Neural cell (in vitro differentiated cells): ENCODE data around the gene USP3. TPM values are rescaled to one million over a fixed set of nuclear protein-coding genes. Genes with fewer than 3 reads are reported as not detected.

Experiments
- H2AFZ ChIP-seq: fragments of 200-600, 300-800 bp; sonication (generic), shearing (Covaris generic); 2 replicates; pipeline ENCODE4 v1.6.0; 2014; ENCODE audit warnings: low read depth, mild to moderate bottlenecking, antibody characterized with exemption, low read length, moderate library complexity
- H3F3A ChIP-seq: fragments of 200-600 bp; shearing (Covaris generic); 2 replicates; pipeline ENCODE4 v1.6.1; 2016; ENCODE audit warnings: mild to moderate bottlenecking, moderate library complexity, mixed read lengths, antibody characterized with exemption, low read length; ENCODE audit not compliant: insufficient read depth, poor library complexity, severe bottlenecking
- H3K27ac ChIP-seq: fragments of 200-600, 300-800 bp; sonication (generic), shearing (Covaris generic); 2 replicates; pipeline ENCODE4 v1.5.1; 2014; ENCODE audit warnings: mild to moderate bottlenecking, low read length, moderate library complexity
- H3K27me3 ChIP-seq: fragments of 300-800, 200-600 bp; sonication (generic), shearing (Covaris generic); 2 replicates; pipeline ENCODE4 v1.6.0; 2014; ENCODE audit warnings: mild to moderate bottlenecking, low read depth, low read length, moderate library complexity; ENCODE audit not compliant: insufficient read depth
- H3K36me3 ChIP-seq: fragments of 300-800, 200-600 bp; sonication (generic), shearing (Covaris generic); 2 replicates; pipeline ENCODE4 v1.5.1; 2014; ENCODE audit warnings: mild to moderate bottlenecking, antibody characterized with exemption, low read length, moderate library complexity; ENCODE audit not compliant: insufficient read depth
- H3K4me2 ChIP-seq: fragments of 300-800, 200-600 bp; sonication (generic), shearing (Covaris generic); 2 replicates; pipeline ENCODE4 v1.6.0; 2014; ENCODE audit warnings: mild to moderate bottlenecking, low read length
- H3K4me3 ChIP-seq: fragments of 300-800, 200-600 bp; sonication (generic), shearing (Covaris generic); 2 replicates; pipeline ENCODE4 v1.5.1; 2014; ENCODE audit warnings: mild to moderate bottlenecking, low read length, moderate library complexity
- H3K79me2 ChIP-seq: fragments of 200-600 bp; shearing (Covaris generic); replicated peaks from 2 replicates; pipeline ENCODE4 v1.6.0; 2014; ENCODE audit warnings: mild to moderate bottlenecking, low read length, moderate library complexity; ENCODE audit not compliant: insufficient read depth
- H3K9ac ChIP-seq: fragments of 300-800, 200-600 bp; sonication (generic), shearing (Covaris generic); 2 replicates; pipeline ENCODE4 v1.6.1; 2016; ENCODE audit warnings: mild to moderate bottlenecking, low read length, mixed read lengths
- H3K9me2 ChIP-seq: fragments of 200-600 bp; shearing (Covaris generic); 2 replicates; pipeline ENCODE4 v1.6.1; 2016; ENCODE audit warnings: mild to moderate bottlenecking, low read length, mixed read lengths; ENCODE audit not compliant: insufficient read depth
- H3K9me3 ChIP-seq: fragments of 200-600, 300-800 bp; sonication (generic), shearing (Covaris generic); 2 replicates; pipeline ENCODE4 v1.6.1; 2016; ENCODE audit warnings: mild to moderate bottlenecking, mixed run types, low read length, moderate library complexity, mixed read lengths
- H4K20me1 ChIP-seq: fragments of 200-600 bp; shearing (Covaris generic); 2 replicates; pipeline ENCODE4 v1.6.1; 2016; ENCODE audit warnings: mild to moderate bottlenecking, mixed run types; ENCODE audit not compliant: insufficient read depth
- CTCF ChIP-seq: fragments of 450-650 bp; IDR thresholded peaks from 2 replicates; pipeline ENCODE4 v1.5.1; 2014; ENCODE audit warnings: antibody characterized with exemption, mild to moderate bottlenecking, moderate library complexity; ENCODE audit not compliant: poor library complexity, severe bottlenecking
- EP300 ChIP-seq: fragments of 450-650 bp; conservative IDR thresholded peaks from 2 replicates; pipeline ENCODE4 v1.6.1; 2014; ENCODE audit warnings: antibody characterized with exemption, mild to moderate bottlenecking, moderate library complexity; ENCODE audit not compliant: poor library complexity, severe bottlenecking
- EZH2 ChIP-seq: fragments of 200-600, 300-800 bp; shearing (Covaris generic), sonication (generic); IDR thresholded peaks from 2 replicates; pipeline ENCODE4 v1.6.1; 2014; ENCODE audit warnings: antibody characterized with exemption, low read length, borderline replicate concordance, mild to moderate bottlenecking; ENCODE audit not compliant: insufficient read depth, poor library complexity, severe bottlenecking
- MXI1 ChIP-seq: fragments of 450-650 bp; conservative IDR thresholded peaks from 2 replicates; pipeline ENCODE4 v1.6.1; 2014; ENCODE audit warnings: antibody characterized with exemption, mild to moderate bottlenecking; ENCODE audit not compliant: poor library complexity, severe bottlenecking
- POLR2AphosphoS5 ChIP-seq: IDR thresholded peaks from 2 replicates; pipeline ENCODE4 v1.6.1; 2012
- RAD21 ChIP-seq: fragments of 450-650 bp; conservative IDR thresholded peaks from 2 replicates; pipeline ENCODE4 v1.6.1; 2014; ENCODE audit warnings: antibody characterized with exemption, mild to moderate bottlenecking, moderate library complexity
- REST ChIP-seq: IDR thresholded peaks from 2 replicates; pipeline ENCODE4 v1.6.1; 2012; ENCODE audit warnings: borderline replicate concordance
- SMC3 ChIP-seq: fragments of 450-650 bp; conservative IDR thresholded peaks from 2 replicates; pipeline ENCODE4 v1.6.1; 2014; ENCODE audit warnings: antibody characterized with exemption, mild to moderate bottlenecking, moderate library complexity; ENCODE audit not compliant: poor library complexity
- TAF1 ChIP-seq: IDR thresholded peaks from 2 replicates; pipeline ENCODE4 v1.6.1; 2012; ENCODE audit warnings: low read depth
- polyA plus RNA-seq: library from polyadenylated mRNA; depleted of rRNA; stranded (reverse); fragments of >200 nt; gene quantifications from 2 replicates; pipeline ENCODE4 v1.2.3, GENCODE V29; 2014

Gene USP3
- polyA plus RNA-seq, 1 donor from 2014 or later = 68.0 TPM

- H3K4me2 ChIP-seq = no peak overlapping the region
- no peak overlapping the region for H2AFZ ChIP-seq
- H3K9me2 ChIP-seq = no peaks in the 10 kb centered on the region
- no peaks in the 10 kb centered on the region for H3K27me3 ChIP-seq
- H3K27ac ChIP-seq = no peak overlapping the region
- no peak overlapping the region for H3K4me3 ChIP-seq
- H3K79me2 ChIP-seq = no peaks in the 10 kb centered on the region
- no peaks in the 10 kb centered on the region for H4K20me1 ChIP-seq
- TF ChIP-seq EP300 (no peak), REST (no peak), EZH2 (no peak), POLR2AphosphoS5 (no peak), MXI1 (no peak), TAF1 (no peak), CTCF (no peak), RAD21 (no peak), SMC3 (no peak)
- no peak overlapping the region for H3K9ac ChIP-seq
- H3K36me3 ChIP-seq = no peaks in the 10 kb centered on the region
- H3K9me3 ChIP-seq = no peaks in the 10 kb centered on the region
- H3F3A ChIP-seq = no peaks in the 10 kb centered on the region
Measured at GRCh38 chr15:63473749-63473998, 30.7 kb upstream of the USP3 start.

- Histone ChIP-seq H3K27me3 (no peaks in the 10 kb centered on the region), H3F3A (no peaks in the 10 kb centered on the region), H3K27ac (no peak overlapping the region), H4K20me1 (no peaks in the 10 kb centered on the region), H3K9ac (no peak overlapping the region), H2AFZ (no peak overlapping the region), H3K79me2 (no peaks in the 10 kb centered on the region), H3K4me2 (no peak overlapping the region), H3K4me3 (no peak overlapping the region), H3K9me2 (no peaks in the 10 kb centered on the region), H3K36me3 (no peaks in the 10 kb centered on the region), H3K9me3 (no peaks in the 10 kb centered on the region)
- no peak for TF ChIP-seq MXI1
- TF ChIP-seq EZH2 = no peak
- no peak for TF ChIP-seq RAD21
- TF ChIP-seq CTCF = no peak
- TF ChIP-seq EP300 = no peak
- no peak for TF ChIP-seq SMC3
- no peak for TF ChIP-seq TAF1
- no peak for TF ChIP-seq REST
- TF ChIP-seq POLR2AphosphoS5 = no peak
Measured at GRCh38 chr15:63473999-63474809, 30.2 kb upstream of the USP3 start.
